ENCODE data around the gene WWOX.

WWOX gene

GRCh38 chr16:78311831-78312230, 212.4 kb downstream of the WWOX start:
- Histone ChIP-seq H3K27me3 (no peaks in the 10 kb centered on the region), H3K4me1 (ENCODE audit: control insufficient read depth in 1 of 2, insufficient read depth in 1 of 2, low read depth in 1 of 2, low read length in 1 of 2) (no peaks in the 10 kb centered on the region), H3K27ac (no peak overlapping the region), H3K36me3 (no peaks in the 10 kb centered on the region), H3K4me3 (ENCODE audit: low read depth in 1 of 2, low read length in 1 of 2) (no peak overlapping the region), H3K9me3 (no peaks in the 10 kb centered on the region)
- no peak for TF ChIP-seq CTCF (IDR thresholded peaks at IDR 0.05)

GRCh38 chr16:78317564-78318240, 218.2 kb downstream of the WWOX start:
- H3K4me3 ChIP-seq (ENCODE audit: low read depth in 1 of 2, low read length in 1 of 2): no peak overlapping the region
- H3K9me3 ChIP-seq: no peaks in the 10 kb centered on the region
- TF ChIP-seq CTCF (IDR thresholded peaks at IDR 0.05): no peak
- H3K4me1 ChIP-seq (ENCODE audit: control insufficient read depth in 1 of 2, insufficient read depth in 1 of 2, low read depth in 1 of 2, low read length in 1 of 2): no peaks in the 10 kb centered on the region
- no peaks in the 10 kb centered on the region for H3K27me3 ChIP-seq
- H3K27ac ChIP-seq: no peak overlapping the region
- no peaks in the 10 kb centered on the region for H3K36me3 ChIP-seq

- TF ChIP-seq CTCF (IDR thresholded peaks at IDR 0.05): no peak
- no peak overlapping the region for H3K4me3 ChIP-seq (ENCODE audit: low read depth in 1 of 2, low read length in 1 of 2)
- H3K27ac ChIP-seq: no peak overlapping the region
- no peaks in the 10 kb centered on the region for H3K27me3 ChIP-seq
- H3K9me3 ChIP-seq: no peaks in the 10 kb centered on the region
- H3K4me1 ChIP-seq (ENCODE audit: control insufficient read depth in 1 of 2, insufficient read depth in 1 of 2, low read depth in 1 of 2, low read length in 1 of 2): no peaks in the 10 kb centered on the region
- H3K36me3 ChIP-seq: no peaks in the 10 kb centered on the region
Observed at GRCh38 chr16:78321620-78322360, 222.3 kb downstream of the WWOX start.

- no peak for TF ChIP-seq CTCF (IDR thresholded peaks at IDR 0.05)
- Histone ChIP-seq H3K4me3 (ENCODE audit: low read depth in 1 of 2, low read length in 1 of 2) (no peak overlapping the region), H3K36me3 (no peaks in the 10 kb centered on the region), H3K4me1 (ENCODE audit: control insufficient read depth in 1 of 2, insufficient read depth in 1 of 2, low read depth in 1 of 2, low read length in 1 of 2) (no peaks in the 10 kb centered on the region), H3K9me3 (no peaks in the 10 kb centered on the region), H3K27ac (no peak overlapping the region), H3K27me3 (no peaks in the 10 kb centered on the region)
Observed at GRCh38 chr16:78323315-78323714, 223.9 kb downstream of the WWOX start.

- no peak for TF ChIP-seq CTCF (IDR thresholded peaks at IDR 0.05)
- no peaks in the 10 kb centered on the region for H3K36me3 ChIP-seq
- H3K9me3 ChIP-seq: no peaks in the 10 kb centered on the region
- no peak overlapping the region for H3K4me3 ChIP-seq (ENCODE audit: low read depth in 1 of 2, low read length in 1 of 2)
- H3K4me1 ChIP-seq (ENCODE audit: control insufficient read depth in 1 of 2, insufficient read depth in 1 of 2, low read depth in 1 of 2, low read length in 1 of 2): no peaks in the 10 kb centered on the region
- no peak overlapping the region for H3K27ac ChIP-seq
- no peaks in the 10 kb centered on the region for H3K27me3 ChIP-seq
Observed at GRCh38 chr16:78324649-78325285, 225.3 kb downstream of the WWOX start.
